HG03432 (cell line): ENCODE results near the gene POLN.

Experiments
- ATAC-seq: cut with Tn5 transposase; IDR thresholded peaks from one replicate; pipeline ENCODE4 v1.9.1; 2021; ENCODE audit warnings: mild to moderate bottlenecking, moderate library complexity; ENCODE audit not compliant: unreplicated experiment

Gene POLN

GRCh38 chr4:2072971-2073807 lies 168.7 kb downstream of the POLN start:
- no peak for ATAC-seq

- no peak for ATAC-seq
These were observed 169.7 kb downstream of the POLN start for GRCh38 chr4:2071912-2072867.

- no peak for ATAC-seq
These were observed 170.5 kb downstream of the POLN start for GRCh38 chr4:2071252-2071911.

- ATAC-seq: no peak
These were observed 171.3 kb downstream of the POLN start for GRCh38 chr4:2070421-2071251.

- ATAC-seq: no peak
These were observed 171.9 kb downstream of the POLN start for GRCh38 chr4:2069986-2070385.

- no peak for ATAC-seq
These were observed 172.6 kb downstream of the POLN start for GRCh38 chr4:2069161-2069971.

- no peak for ATAC-seq
These were observed 173.4 kb downstream of the POLN start for GRCh38 chr4:2068566-2068965.

- no peak for ATAC-seq
These were observed 173.8 kb downstream of the POLN start for GRCh38 chr4:2068198-2068470.

- ATAC-seq: no peak
These were observed 174.3 kb downstream of the POLN start for GRCh38 chr4:2067446-2068197.

- ATAC-seq: no peak
These were observed 175.1 kb downstream of the POLN start for GRCh38 chr4:2066571-2067445.

GRCh38 chr4:2066011-2066551 lies 175.8 kb downstream of the POLN start:
- no peak for ATAC-seq

GRCh38 chr4:2065106-2065930 lies 176.6 kb downstream of the POLN start:
- ATAC-seq: no peak

- ATAC-seq: no peak
These were observed 177.5 kb downstream of the POLN start for GRCh38 chr4:2064276-2064991.

GRCh38 chr4:2063557-2064275 lies 178.2 kb downstream of the POLN start:
- no peak for ATAC-seq

GRCh38 chr4:2062808-2063524 lies 179.0 kb downstream of the POLN start:
- no peak for ATAC-seq
